Superior temporal gyrus (tissue), 1 donor: ENCODE results near the gene TSNAXIP1.

Experiments used
- DNase-seq: peaks from one replicate; pipeline ENCODE4 v3.0.0-alpha.2; 2016; ENCODE audit errors: extremely low spot score

Gene TSNAXIP1

GRCh38 chr16:67806428-67807147, at the start of gene TSNAXIP1, which contains the start of gene RANBP10:
Gene TSNAXIP1 (plus strand): TSS chr16:67806889. CDS start chr16:67807150, 261 bp downstream.
Gene RANBP10 (minus strand): TSS chr16:67806560. CDS start chr16:67806536, 24 bp downstream.
- peak; percentile 99 for DNase-seq

- DNase-seq, result no peak
Measured at GRCh38 chr16:67758006-67758405, 48.7 kb upstream of the TSNAXIP1 start.

- DNase-seq, result no peak
Measured at GRCh38 chr16:67758966-67759365, 47.7 kb upstream of the TSNAXIP1 start.

GRCh38 chr16:67760206-67760955, 46.3 kb upstream of the TSNAXIP1 start:
- DNase-seq, result no peak

GRCh38 chr16:67760956-67761230, 45.8 kb upstream of the TSNAXIP1 start:
- no peak for DNase-seq

GRCh38 chr16:67761924-67762323, 44.8 kb upstream of the TSNAXIP1 start:
- DNase-seq, result no peak

- DNase-seq, result no peak
Measured at GRCh38 chr16:67762385-67762784, 44.3 kb upstream of the TSNAXIP1 start.

GRCh38 chr16:67763066-67763465, 43.6 kb upstream of the TSNAXIP1 start:
- DNase-seq, result no peak

- no peak for DNase-seq
Measured at GRCh38 chr16:67764158-67764667, 42.5 kb upstream of the TSNAXIP1 start.

- no peak for DNase-seq
Measured at GRCh38 chr16:67766291-67766690, 40.4 kb upstream of the TSNAXIP1 start.

GRCh38 chr16:67767953-67768352, 38.7 kb upstream of the TSNAXIP1 start:
- DNase-seq, result no peak

GRCh38 chr16:67770346-67770991, 36.2 kb upstream of the TSNAXIP1 start:
- no peak for DNase-seq

GRCh38 chr16:67773099-67773498, 33.6 kb upstream of the TSNAXIP1 start:
- no peak for DNase-seq

- DNase-seq, result no peak
Measured at GRCh38 chr16:67773569-67774456, 32.9 kb upstream of the TSNAXIP1 start.

- no peak for DNase-seq
Measured at GRCh38 chr16:67774457-67774853, 32.2 kb upstream of the TSNAXIP1 start.

- DNase-seq, result no peak
Measured at GRCh38 chr16:67775273-67775672, 31.4 kb upstream of the TSNAXIP1 start.

- DNase-seq, result no peak
Measured at GRCh38 chr16:67779256-67780014, 27.3 kb upstream of the TSNAXIP1 start.

- DNase-seq, result no peak
Measured at GRCh38 chr16:67780847-67781564, 25.7 kb upstream of the TSNAXIP1 start.

- no peak for DNase-seq
Measured at GRCh38 chr16:67781565-67781921, 25.1 kb upstream of the TSNAXIP1 start.
